ENCODE measurements around the gene TCTA. TPM values are rescaled to one million over a fixed set of nuclear protein-coding genes. Genes with fewer than 3 reads are reported as not detected.

The TCTA gene
- total and polyA plus RNA-seq, 10 of the 15 experiments (the other 5 are each of a cell fraction or from before 2014, with no cell fraction given) = 6.5 to 30.5 (median 18.3) TPM

- H3K9ac ChIP-seq (ENCODE audit: control insufficient read depth, insufficient read depth, low read length) = no peak overlapping the region
- 85% methylated on average over 11 of the region's 18 CpGs for WGBS (ENCODE audit: insufficient coverage, insufficient replicate concordance, low lambda C conversion rate, missing lambda C conversion rate)
Observed at GRCh38 chr3:49465270-49466034, 53.2 kb downstream of the TCTA start.

More at GRCh38 chr3:49465270-49466034, 53.2 kb downstream of the TCTA start:
- Histone ChIP-seq H3K79me2 (ENCODE audit: control insufficient read depth, insufficient read depth, low read length) (no peaks in the 10 kb centered on the region; the same call in 1 of the 2 replicates), H3K9me3 (replicated peaks; ENCODE audit: control insufficient read depth, insufficient read depth, low read length) (no peaks in the 10 kb centered on the region), H3K36me3 (ENCODE audit: control insufficient read depth in 2 of 2, insufficient read depth in 2 of 2, low read length in 1 of 2) (no peaks in the 10 kb centered on the region), H3K27me3 (replicated peaks in 1 of 2; ENCODE audit: control insufficient read depth in 2 of 2, insufficient read depth in 2 of 2, low read length in 1 of 2) (no peaks in the 10 kb centered on the region), H4K20me1 (ENCODE audit: control insufficient read depth, insufficient read depth) (no peaks in the 10 kb centered on the region), H3K4me2 (ENCODE audit: control insufficient read depth, insufficient read depth) (no peak overlapping the region), H2AFZ (ENCODE audit: control insufficient read depth, low read depth, low read length) (no peak overlapping the region), H3K4me1 (ENCODE audit: control insufficient read depth, insufficient read depth, low read length) (peaks cover 12% of the 10 kb centered on the region), H3K4me3 (no peak overlapping the region), H3K27ac (ENCODE audit: control insufficient read depth, insufficient read depth) (no peak overlapping the region)
- ChIA-PET POLR2A (no interaction called here), CTCF (interaction anchor here (1.2 kb wide), 1 partner anchor 11 kb away, joined by 4 read pairs; no protein-coding TSS in a partner anchor), RAD21 (ENCODE audit: unreplicated experiment) (no interaction called here), SMC1A (ENCODE audit: uncharacterized antibody, unreplicated experiment) (no interaction called here)
- no peak for ATAC-seq
- no peak for TF ChIP-seq IRF4 (IDR thresholded peaks at IDR 0.05; ENCODE audit: low read depth, low read length)
- TF ChIP-seq SPI1 (IDR thresholded peaks at IDR 0.05; ENCODE audit: borderline replicate concordance, insufficient read depth, low read depth, low read length) = no peak
- TF ChIP-seq CHD4 (IDR thresholded peaks at IDR 0.05) = no peak
- TF ChIP-seq SREBF1 (IDR thresholded peaks at IDR 0.05; ENCODE audit: low read length) = no peak
- TF ChIP-seq STAT3 (IDR thresholded peaks at IDR 0.05; ENCODE audit: low read depth, low read length) = no peak
- no peak for TF ChIP-seq RELA (IDR thresholded peaks at IDR 0.05; ENCODE audit: borderline replicate concordance, partially characterized antibody)
- TF ChIP-seq SUPT20H (IDR thresholded peaks at IDR 0.05; ENCODE audit: borderline replicate concordance, control insufficient read depth, low read depth, low read length) = no peak
- no peak for TF ChIP-seq CEBPB (IDR thresholded peaks at IDR 0.05; ENCODE audit: borderline replicate concordance in 1 of 2, low read depth in 2 of 2, low read length in 2 of 2)
- no peak for TF ChIP-seq MYC (IDR thresholded peaks at IDR 0.05; ENCODE audit: insufficient read depth, insufficient read length, insufficient replicate concordance, low read length, severe bottlenecking)
- TF ChIP-seq ZNF687 (IDR thresholded peaks at IDR 0.05) = no peak
- no TSS peak for BruUV-seq (replicated peaks)
- no peak for FAIRE-seq
- intact Hi-C loops (cut with micrococcal nuclease; ENCODE audit: unreplicated experiment) (no loop called here), in situ Hi-C loops (cut with MboI) (no loop called here)
- no peak for DNase-seq (ENCODE audit: low read depth, low spot score)

Other genes with a start within 250 kb of the TCTA start
Only the 7 nearest of the 10 such genes appear.
- gene C3orf62, start 135.2 kb upstream of the TCTA start, total RNA-seq (2014; rRNA removed) = 3.8 and 4.1 TPM in 2 replicates
- 4.0 and 4.6 TPM in 2 replicates for gene C3orf62, start 135.2 kb upstream of the TCTA start, total RNA-seq (2014; rRNA removed; fragmentation: Illumina TruSeq; extraction: Trizol)
- gene C3orf62, start 135.2 kb upstream of the TCTA start, total RNA-seq (2021) = 4.5 and 7.1 TPM in 2 replicates
- 5.0 and 5.5 TPM in 2 replicates for gene C3orf62, start 135.2 kb upstream of the TCTA start, polyA plus RNA-seq (2011; rRNA removed)
- gene C3orf62, start 135.2 kb upstream of the TCTA start, polyA plus RNA-seq (2014; fragmentation: Illumina TruSeq; extraction: Trizol) = 6.6 and 7.5 TPM in 2 replicates
- 1 to 10 TPM; 3.0 to 4.0 TPM for gene C3orf62, start 135.2 kb upstream of the TCTA start, polyA plus RNA-seq (2014; fragmentation: Nextera tagmentation; extraction: Ambion mirVana)
- gene C3orf62, start 135.2 kb upstream of the TCTA start, polyA plus RNA-seq (2014; rRNA removed) = 6.9 and 8.9 TPM in 2 replicates
- gene C3orf62, start 135.2 kb upstream of the TCTA start, polyA plus RNA-seq (2016; fragmentation: Nextera tagmentation; extraction: Ambion mirVana) = 1 to 10 TPM; 2.7 to 3.3 TPM
- gene USP4, start 72.4 kb upstream of the TCTA start, total RNA-seq (2014; rRNA removed) = 24.8 and 26.5 TPM in 2 replicates
- 57.6 and 58.8 TPM in 2 replicates for gene USP4, start 72.4 kb upstream of the TCTA start, total RNA-seq (2014; rRNA removed; fragmentation: Illumina TruSeq; extraction: Trizol)
- gene USP4, start 72.4 kb upstream of the TCTA start, total RNA-seq (2021) = 68.4 and 75.8 TPM in 2 replicates
- 72.1 and 77.1 TPM in 2 replicates for gene USP4, start 72.4 kb upstream of the TCTA start, polyA plus RNA-seq (2011; rRNA removed)
- 70.6 and 80.9 TPM in 2 replicates for gene USP4, start 72.4 kb upstream of the TCTA start, polyA plus RNA-seq (2014; fragmentation: Illumina TruSeq; extraction: Trizol)
- 10 to 100 TPM; 40.3 to 49.3 TPM for gene USP4, start 72.4 kb upstream of the TCTA start, polyA plus RNA-seq (2014; fragmentation: Nextera tagmentation; extraction: Ambion mirVana)
- 62.3 and 69.3 TPM in 2 replicates for gene USP4, start 72.4 kb upstream of the TCTA start, polyA plus RNA-seq (2014; rRNA removed)
- gene USP4, start 72.4 kb upstream of the TCTA start, polyA plus RNA-seq (2016; fragmentation: Nextera tagmentation; extraction: Ambion mirVana) = 10 to 100 TPM; 69.6 to 69.7 TPM
- 639 and 705 TPM in 2 replicates for gene GPX1, start 54.1 kb upstream of the TCTA start, total RNA-seq (2014; rRNA removed)
- gene GPX1, start 54.1 kb upstream of the TCTA start, total RNA-seq (2014; rRNA removed; fragmentation: Illumina TruSeq; extraction: Trizol) = 210 and 245 TPM in 2 replicates
- gene GPX1, start 54.1 kb upstream of the TCTA start, total RNA-seq (2021) = 555 and 560 TPM in 2 replicates
- 70.8 and 155 TPM in 2 replicates for gene GPX1, start 54.1 kb upstream of the TCTA start, polyA plus RNA-seq (2011; rRNA removed)
- gene GPX1, start 54.1 kb upstream of the TCTA start, polyA plus RNA-seq (2014; fragmentation: Illumina TruSeq; extraction: Trizol) = 12.8 and 143 TPM in 2 replicates
- 100 to 1,000 TPM in 1 of 2 experiments, 10 to 100 TPM in 1; 32.0 to 174 TPM for gene GPX1, start 54.1 kb upstream of the TCTA start, polyA plus RNA-seq (2014; fragmentation: Nextera tagmentation; extraction: Ambion mirVana)
- 947 and 967 TPM in 2 replicates for gene GPX1, start 54.1 kb upstream of the TCTA start, polyA plus RNA-seq (2014; rRNA removed)
- gene GPX1, start 54.1 kb upstream of the TCTA start, polyA plus RNA-seq (2016; fragmentation: Nextera tagmentation; extraction: Ambion mirVana) = 1,000 to 10,000 TPM; 1,103 to 1,121 TPM
- gene RHOA, start 447 bp upstream of the TCTA start, total RNA-seq (2014; rRNA removed) = 246 and 269 TPM in 2 replicates
- 414 and 415 TPM in 2 replicates for gene RHOA, start 447 bp upstream of the TCTA start, total RNA-seq (2014; rRNA removed; fragmentation: Illumina TruSeq; extraction: Trizol)
- gene RHOA, start 447 bp upstream of the TCTA start, total RNA-seq (2021) = 463 and 474 TPM in 2 replicates
- 265 and 285 TPM in 2 replicates for gene RHOA, start 447 bp upstream of the TCTA start, polyA plus RNA-seq (2011; rRNA removed)
- 568 and 674 TPM in 2 replicates for gene RHOA, start 447 bp upstream of the TCTA start, polyA plus RNA-seq (2014; fragmentation: Illumina TruSeq; extraction: Trizol)
- gene RHOA, start 447 bp upstream of the TCTA start, polyA plus RNA-seq (2014; fragmentation: Nextera tagmentation; extraction: Ambion mirVana) = 1,000 to 10,000 TPM in 1 of 2 experiments, 100 to 1,000 TPM in 1; 696 to 1,049 TPM
- gene RHOA, start 447 bp upstream of the TCTA start, polyA plus RNA-seq (2014; rRNA removed) = 332 and 351 TPM in 2 replicates
- gene RHOA, start 447 bp upstream of the TCTA start, polyA plus RNA-seq (2016; fragmentation: Nextera tagmentation; extraction: Ambion mirVana) = 100 to 1,000 TPM; 683 to 684 TPM
- 0.45 and 0.54 TPM in 2 replicates for gene AMT, start 10.1 kb downstream of the TCTA start, total RNA-seq (2014; rRNA removed)
- 0.41 and 0.76 TPM in 2 replicates for gene AMT, start 10.1 kb downstream of the TCTA start, total RNA-seq (2014; rRNA removed; fragmentation: Illumina TruSeq; extraction: Trizol)
- gene AMT, start 10.1 kb downstream of the TCTA start, total RNA-seq (2021) = 2.4 and 3.8 TPM in 2 replicates
- gene AMT, start 10.1 kb downstream of the TCTA start, polyA plus RNA-seq (2011; rRNA removed) = 4.5 and 7.2 TPM in 2 replicates
- gene AMT, start 10.1 kb downstream of the TCTA start, polyA plus RNA-seq (2014; fragmentation: Illumina TruSeq; extraction: Trizol) = 3.3 and 4.6 TPM in 2 replicates
- gene AMT, start 10.1 kb downstream of the TCTA start, polyA plus RNA-seq (2014; fragmentation: Nextera tagmentation; extraction: Ambion mirVana) = 1 to 10 TPM; 1.0 to 4.6 TPM
- gene AMT, start 10.1 kb downstream of the TCTA start, polyA plus RNA-seq (2014; rRNA removed) = 2.4 and 3.6 TPM in 2 replicates
- gene AMT, start 10.1 kb downstream of the TCTA start, polyA plus RNA-seq (2016; fragmentation: Nextera tagmentation; extraction: Ambion mirVana) = 1 to 10 TPM; 1.6 to 2.8 TPM
- 9.1 and 9.8 TPM in 2 replicates for gene NICN1, start 16.9 kb downstream of the TCTA start, total RNA-seq (2014; rRNA removed)
- gene NICN1, start 16.9 kb downstream of the TCTA start, total RNA-seq (2014; rRNA removed; fragmentation: Illumina TruSeq; extraction: Trizol) = 5.9 TPM in 2 replicates
- gene NICN1, start 16.9 kb downstream of the TCTA start, total RNA-seq (2021) = 17.8 and 19.0 TPM in 2 replicates
- gene NICN1, start 16.9 kb downstream of the TCTA start, polyA plus RNA-seq (2011; rRNA removed) = 8.5 and 19.0 TPM in 2 replicates
- 10.6 and 14.2 TPM in 2 replicates for gene NICN1, start 16.9 kb downstream of the TCTA start, polyA plus RNA-seq (2014; fragmentation: Illumina TruSeq; extraction: Trizol)
- 10 to 100 TPM; 12.5 to 16.2 TPM for gene NICN1, start 16.9 kb downstream of the TCTA start, polyA plus RNA-seq (2014; fragmentation: Nextera tagmentation; extraction: Ambion mirVana)
- gene NICN1, start 16.9 kb downstream of the TCTA start, polyA plus RNA-seq (2014; rRNA removed) = 17.3 and 20.0 TPM in 2 replicates
- 10 to 100 TPM; 14.1 to 17.9 TPM for gene NICN1, start 16.9 kb downstream of the TCTA start, polyA plus RNA-seq (2016; fragmentation: Nextera tagmentation; extraction: Ambion mirVana)
- 12.3 and 14.1 TPM in 2 replicates for gene DAG1, start 57.8 kb downstream of the TCTA start, total RNA-seq (2014; rRNA removed)
- gene DAG1, start 57.8 kb downstream of the TCTA start, total RNA-seq (2014; rRNA removed; fragmentation: Illumina TruSeq; extraction: Trizol) = 5.4 TPM in 2 replicates
- 16.3 and 16.9 TPM in 2 replicates for gene DAG1, start 57.8 kb downstream of the TCTA start, total RNA-seq (2021)
- gene DAG1, start 57.8 kb downstream of the TCTA start, polyA plus RNA-seq (2011; rRNA removed) = 2.7 and 8.2 TPM in 2 replicates
- 6.5 and 10.2 TPM in 2 replicates for gene DAG1, start 57.8 kb downstream of the TCTA start, polyA plus RNA-seq (2014; fragmentation: Illumina TruSeq; extraction: Trizol)
- under 1 TPM; 0.33 to 0.37 TPM for gene DAG1, start 57.8 kb downstream of the TCTA start, polyA plus RNA-seq (2014; fragmentation: Nextera tagmentation; extraction: Ambion mirVana)
- gene DAG1, start 57.8 kb downstream of the TCTA start, polyA plus RNA-seq (2014; rRNA removed) = 8.7 and 10.2 TPM in 2 replicates
- 10 to 100 TPM in 1 of 2 experiments, 1 to 10 TPM in 1; 9.6 to 10.1 TPM for gene DAG1, start 57.8 kb downstream of the TCTA start, polyA plus RNA-seq (2016; fragmentation: Nextera tagmentation; extraction: Ambion mirVana)